ENCODE results near the gene GET4.

Gene GET4

DNA sequence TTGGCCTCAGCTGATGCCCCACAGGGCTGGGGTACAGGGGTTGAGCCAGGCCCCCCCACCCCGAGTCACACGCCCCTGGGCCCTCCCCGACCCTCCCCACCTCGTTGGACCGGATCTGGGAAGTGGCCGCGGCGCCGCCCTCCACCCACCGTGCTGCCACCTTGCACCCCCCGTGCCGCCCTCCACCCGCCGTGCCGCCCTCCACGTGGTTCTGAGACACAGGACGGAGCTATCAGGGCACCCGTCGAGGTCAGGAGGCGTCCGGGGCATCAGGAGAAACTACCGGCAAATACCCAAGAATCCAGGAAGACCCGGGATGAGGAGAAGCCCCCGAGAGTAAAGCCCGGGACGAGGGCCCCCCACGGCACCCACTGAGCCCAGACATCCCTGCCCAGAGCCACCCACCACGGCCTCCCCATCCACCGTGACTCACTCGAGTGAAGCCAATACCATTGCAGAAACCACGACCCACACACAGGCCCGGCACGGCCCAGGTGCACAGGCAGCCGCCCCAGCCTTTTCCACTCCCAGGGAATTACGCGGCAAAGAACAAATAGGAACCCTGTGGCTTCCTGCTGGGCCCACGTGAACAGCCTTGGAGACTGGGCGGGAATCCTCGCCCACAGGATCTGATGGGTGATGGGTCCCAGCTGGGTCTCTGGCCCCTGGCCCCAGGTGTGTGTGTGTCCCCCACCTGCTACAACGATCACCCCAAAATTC, 44.2 kb downstream of the GET4 start (continued):
- TF ChIP-seq, protein P1, sequence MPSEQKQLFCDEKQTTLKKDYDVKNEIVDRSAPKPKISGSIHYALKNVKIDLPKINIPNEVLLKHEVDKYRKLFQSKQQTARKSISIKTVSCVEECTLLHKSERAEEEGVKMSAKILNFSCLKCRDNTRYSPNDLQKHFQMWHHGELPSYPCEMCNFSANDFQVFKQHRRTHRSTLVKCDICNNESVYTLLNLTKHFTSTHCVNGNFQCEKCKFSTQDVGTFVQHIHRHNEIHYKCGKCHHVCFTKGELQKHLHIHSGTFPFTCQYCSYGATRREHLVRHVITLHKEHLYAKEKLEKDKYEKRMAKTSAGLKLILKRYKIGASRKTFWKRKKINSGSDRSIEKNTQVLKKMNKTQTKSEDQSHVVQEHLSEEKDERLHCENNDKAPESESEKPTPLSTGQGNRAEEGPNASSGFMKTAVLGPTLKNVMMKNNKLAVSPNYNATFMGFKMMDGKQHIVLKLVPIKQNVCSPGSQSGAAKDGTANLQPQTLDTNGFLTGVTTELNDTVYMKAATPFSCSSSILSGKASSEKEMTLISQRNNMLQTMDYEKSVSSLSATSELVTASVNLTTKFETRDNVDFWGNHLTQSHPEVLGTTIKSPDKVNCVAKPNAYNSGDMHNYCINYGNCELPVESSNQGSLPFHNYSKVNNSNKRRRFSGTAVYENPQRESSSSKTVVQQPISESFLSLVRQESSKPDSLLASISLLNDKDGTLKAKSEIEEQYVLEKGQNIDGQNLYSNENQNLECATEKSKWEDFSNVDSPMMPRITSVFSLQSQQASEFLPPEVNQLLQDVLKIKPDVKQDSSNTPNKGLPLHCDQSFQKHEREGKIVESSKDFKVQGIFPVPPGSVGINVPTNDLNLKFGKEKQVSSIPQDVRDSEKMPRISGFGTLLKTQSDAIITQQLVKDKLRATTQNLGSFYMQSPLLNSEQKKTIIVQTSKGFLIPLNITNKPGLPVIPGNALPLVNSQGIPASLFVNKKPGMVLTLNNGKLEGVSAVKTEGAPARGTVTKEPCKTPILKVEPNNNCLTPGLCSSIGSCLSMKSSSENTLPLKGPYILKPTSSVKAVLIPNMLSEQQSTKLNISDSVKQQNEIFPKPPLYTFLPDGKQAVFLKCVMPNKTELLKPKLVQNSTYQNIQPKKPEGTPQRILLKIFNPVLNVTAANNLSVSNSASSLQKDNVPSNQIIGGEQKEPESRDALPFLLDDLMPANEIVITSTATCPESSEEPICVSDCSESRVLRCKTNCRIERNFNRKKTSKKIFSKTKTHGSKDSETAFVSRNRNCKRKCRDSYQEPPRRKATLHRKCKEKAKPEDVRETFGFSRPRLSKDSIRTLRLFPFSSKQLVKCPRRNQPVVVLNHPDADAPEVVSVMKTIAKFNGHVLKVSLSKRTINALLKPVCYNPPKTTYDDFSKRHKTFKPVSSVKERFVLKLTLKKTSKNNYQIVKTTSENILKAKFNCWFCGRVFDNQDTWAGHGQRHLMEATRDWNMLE (tag by site-specific recombination; conservative IDR thresholded peaks at IDR 0.05; ENCODE audit: low read depth): no peak
- no peak for TF ChIP-seq ZSCAN5A (tag by site-specific recombination; IDR thresholded peaks at IDR 0.05)

- POLR2A ChIA-PET: no interaction called here
- Histone ChIP-seq H3K4me1 (ENCODE audit: control insufficient read depth, insufficient read depth, low read length) (no peaks in the 10 kb centered on the region), H3K36me3 (ENCODE audit: control insufficient read depth in 2 of 2, insufficient read depth in 1 of 2, low read length in 2 of 2) (no peaks in the 10 kb centered on the region), H3K9me3 (ENCODE audit: control insufficient read depth, insufficient read depth, low read depth, low read length) (no peaks in the 10 kb centered on the region), H3K27ac (ENCODE audit: extremely low read depth, low read depth, low read length) (no peak overlapping the region), H3K4me3 (ENCODE audit: low read depth, low read length) (no peak overlapping the region)
- TF ChIP-seq ZNF530 (tag by site-specific recombination; IDR thresholded peaks at IDR 0.05; ENCODE audit: low read depth) (no peak), KLF16 (tag by site-specific recombination; IDR thresholded peaks at IDR 0.05) (no peak), SP2 (tag by site-specific recombination; IDR thresholded peaks at IDR 0.05) (no peak), ZNF202 (tag by site-specific recombination; IDR thresholded peaks at IDR 0.05; ENCODE audit: borderline replicate concordance) (no peak), ZNF555 (tag by site-specific recombination; conservative IDR thresholded peaks at IDR 0.05) (no peak), EGR2 (tag by site-specific recombination; IDR thresholded peaks at IDR 0.05; ENCODE audit: low read depth) (no peak), ZNF366 (tag by site-specific recombination; conservative IDR thresholded peaks at IDR 0.05) (no peak), ZNF138 (tag by site-specific recombination; IDR thresholded peaks at IDR 0.05; ENCODE audit: borderline replicate concordance) (no peak), ZNF211 (tag by site-specific recombination; IDR thresholded peaks at IDR 0.05; ENCODE audit: low read depth) (no peak), ZSCAN30 (tag by site-specific recombination; IDR thresholded peaks at IDR 0.05) (no peak)
- TF ChIP-seq, protein P2, sequence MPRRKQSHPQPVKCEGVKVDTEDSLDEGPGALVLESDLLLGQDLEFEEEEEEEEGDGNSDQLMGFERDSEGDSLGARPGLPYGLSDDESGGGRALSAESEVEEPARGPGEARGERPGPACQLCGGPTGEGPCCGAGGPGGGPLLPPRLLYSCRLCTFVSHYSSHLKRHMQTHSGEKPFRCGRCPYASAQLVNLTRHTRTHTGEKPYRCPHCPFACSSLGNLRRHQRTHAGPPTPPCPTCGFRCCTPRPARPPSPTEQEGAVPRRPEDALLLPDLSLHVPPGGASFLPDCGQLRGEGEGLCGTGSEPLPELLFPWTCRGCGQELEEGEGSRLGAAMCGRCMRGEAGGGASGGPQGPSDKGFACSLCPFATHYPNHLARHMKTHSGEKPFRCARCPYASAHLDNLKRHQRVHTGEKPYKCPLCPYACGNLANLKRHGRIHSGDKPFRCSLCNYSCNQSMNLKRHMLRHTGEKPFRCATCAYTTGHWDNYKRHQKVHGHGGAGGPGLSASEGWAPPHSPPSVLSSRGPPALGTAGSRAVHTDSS (tag by site-specific recombination; IDR thresholded peaks at IDR 0.05): no peak
- TF ChIP-seq, protein P3, sequence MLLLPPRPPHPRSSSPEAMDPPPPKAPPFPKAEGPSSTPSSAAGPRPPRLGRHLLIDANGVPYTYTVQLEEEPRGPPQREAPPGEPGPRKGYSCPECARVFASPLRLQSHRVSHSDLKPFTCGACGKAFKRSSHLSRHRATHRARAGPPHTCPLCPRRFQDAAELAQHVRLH (tag by site-specific recombination; IDR thresholded peaks at IDR 0.05): no peak
- CTCF ChIA-PET: interaction anchor here (0.9 kb wide), 1 partner anchor 72 kb away, joined by 3 read pairs; no protein-coding TSS in a partner anchor
Measured at GRCh38 chr7:921071-921461, 44.7 kb downstream of the GET4 start.
